ENCODE data around the gene ABTB1.

ABTB1 gene

DNA sequence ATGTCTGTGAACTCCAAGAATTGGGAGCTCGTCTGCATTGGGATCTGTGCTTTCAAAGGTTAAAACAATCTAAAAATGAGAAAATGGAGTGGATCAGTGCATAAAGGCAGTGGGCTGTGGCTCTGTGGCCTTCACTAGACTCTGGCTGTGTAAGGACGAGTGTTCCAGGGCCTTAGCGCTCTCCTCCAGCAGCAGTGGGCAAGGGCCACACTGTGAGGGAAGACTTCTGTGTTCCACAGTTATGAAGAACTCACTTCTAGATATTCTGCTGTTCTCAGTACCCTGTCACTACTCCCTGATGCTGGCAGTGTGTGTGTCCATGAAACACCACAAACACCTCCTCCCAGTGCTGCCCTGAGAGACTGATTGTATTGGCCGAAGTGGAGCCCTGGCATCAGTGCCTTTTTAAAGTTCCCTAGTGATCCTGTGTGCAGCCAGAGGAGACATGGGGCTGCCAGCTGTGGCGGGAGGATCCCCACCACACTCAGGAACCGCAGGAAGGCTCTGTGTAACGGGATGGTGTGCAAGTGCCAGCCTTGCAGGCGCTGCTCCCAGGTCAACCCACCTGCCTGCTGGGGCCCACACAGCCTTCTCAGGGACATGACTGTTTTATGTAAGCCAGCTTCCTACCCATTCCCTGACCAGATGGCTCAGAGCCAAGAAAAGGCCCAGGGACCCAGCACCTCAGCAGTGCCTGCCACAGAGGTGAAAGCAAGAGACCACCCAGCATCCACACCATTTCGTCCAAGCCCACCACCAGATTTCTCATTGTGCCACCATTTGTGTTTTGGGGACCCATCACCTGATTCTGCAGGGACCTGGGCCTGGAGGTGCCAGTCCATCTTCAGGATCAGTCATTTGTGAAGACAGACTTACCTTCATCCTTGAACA, 40.4 kb downstream of the ABTB1 start:
- no peak for TF ChIP-seq EZH2 (IDR thresholded peaks at IDR 0.05)
- TF ChIP-seq FOXP2 (optimal IDR thresholded peaks at IDR 0.05; ENCODE audit: control extremely low read depth, extremely low read length, insufficient read depth) = no peak
- TF ChIP-seq POLR2AphosphoS5 (IDR thresholded peaks at IDR 0.05; ENCODE audit: borderline replicate concordance, low read depth, low read length) = no peak
- no peak overlapping the region for H3K4me3 ChIP-seq
- H3K36me3 ChIP-seq (ENCODE audit: insufficient read depth, low read length) = no peaks in the 10 kb centered on the region
- DNase-seq (ENCODE audit: low read depth, low spot score) = no peak
- H3K9ac ChIP-seq (ENCODE audit: insufficient read length) = no peak overlapping the region
- H3K9me3 ChIP-seq (ENCODE audit: low read depth, low read length) = no peaks in the 10 kb centered on the region
- H3K27ac ChIP-seq = no peak overlapping the region

DNA sequence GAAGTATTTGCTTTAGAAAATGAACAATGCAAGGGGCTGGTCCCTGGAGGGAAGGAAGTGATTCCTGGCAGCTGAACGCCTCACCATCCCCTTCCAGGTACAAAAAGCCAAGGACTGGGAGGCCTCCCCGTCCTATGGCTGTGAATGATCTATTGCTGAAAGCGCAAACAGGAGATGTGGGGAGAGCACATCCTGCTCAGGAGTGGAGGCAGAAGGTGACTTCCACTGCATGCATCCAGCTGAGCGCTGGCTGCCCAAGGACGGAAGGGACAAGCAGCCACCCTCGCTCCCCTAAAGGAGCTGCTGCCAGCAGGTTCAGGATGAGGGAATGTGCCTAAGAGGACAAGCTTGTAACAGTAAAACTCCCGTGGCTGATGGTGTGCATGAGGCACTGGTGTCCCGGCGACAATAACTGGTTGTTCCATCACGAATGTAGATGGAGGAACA, 41.4 kb downstream of the ABTB1 start:
- no peak for TF ChIP-seq POLR2AphosphoS5 (IDR thresholded peaks at IDR 0.05; ENCODE audit: borderline replicate concordance, low read depth, low read length)
- no peak for TF ChIP-seq EZH2 (IDR thresholded peaks at IDR 0.05)
- TF ChIP-seq FOXP2 (optimal IDR thresholded peaks at IDR 0.05; ENCODE audit: control extremely low read depth, extremely low read length, insufficient read depth) = no peak
- Histone ChIP-seq H3K4me3 (no peak overlapping the region), H3K9me3 (ENCODE audit: low read depth, low read length) (no peaks in the 10 kb centered on the region), H3K27ac (no peak overlapping the region), H3K36me3 (ENCODE audit: insufficient read depth, low read length) (no peaks in the 10 kb centered on the region), H3K9ac (ENCODE audit: insufficient read length) (no peak overlapping the region)
- DNase-seq (ENCODE audit: low read depth, low spot score) = no peak

DNA sequence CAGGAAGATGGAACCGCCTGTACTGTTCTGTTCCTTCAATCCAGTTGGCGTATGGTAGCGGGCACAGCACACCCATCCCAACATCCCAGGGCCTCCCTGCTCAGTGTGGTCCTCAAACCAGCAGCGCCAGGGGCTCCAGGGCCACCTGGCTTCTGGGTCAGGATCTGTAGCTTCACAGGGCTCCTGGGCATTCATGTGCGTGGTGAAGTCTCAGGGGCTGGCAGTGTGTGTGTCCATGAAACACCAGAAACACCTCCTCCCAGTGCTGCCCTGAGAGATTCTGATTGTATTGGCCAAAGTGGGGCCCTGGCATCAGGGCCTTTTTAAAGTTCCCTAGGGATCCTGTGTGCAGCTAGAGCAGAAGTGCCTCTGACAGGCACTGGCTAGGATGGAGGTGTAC, 42.1 kb downstream of the ABTB1 start:
- Histone ChIP-seq H3K4me3 (no peak overlapping the region), H3K27ac (no peak overlapping the region), H3K36me3 (ENCODE audit: insufficient read depth, low read length) (no peaks in the 10 kb centered on the region), H3K9me3 (ENCODE audit: low read depth, low read length) (no peaks in the 10 kb centered on the region), H3K9ac (ENCODE audit: insufficient read length) (no peak overlapping the region)
- DNase-seq (ENCODE audit: low read depth, low spot score) = no peak
- TF ChIP-seq POLR2AphosphoS5 (IDR thresholded peaks at IDR 0.05; ENCODE audit: borderline replicate concordance, low read depth, low read length) (no peak), FOXP2 (optimal IDR thresholded peaks at IDR 0.05; ENCODE audit: control extremely low read depth, extremely low read length, insufficient read depth) (no peak), EZH2 (IDR thresholded peaks at IDR 0.05) (no peak)

DNA sequence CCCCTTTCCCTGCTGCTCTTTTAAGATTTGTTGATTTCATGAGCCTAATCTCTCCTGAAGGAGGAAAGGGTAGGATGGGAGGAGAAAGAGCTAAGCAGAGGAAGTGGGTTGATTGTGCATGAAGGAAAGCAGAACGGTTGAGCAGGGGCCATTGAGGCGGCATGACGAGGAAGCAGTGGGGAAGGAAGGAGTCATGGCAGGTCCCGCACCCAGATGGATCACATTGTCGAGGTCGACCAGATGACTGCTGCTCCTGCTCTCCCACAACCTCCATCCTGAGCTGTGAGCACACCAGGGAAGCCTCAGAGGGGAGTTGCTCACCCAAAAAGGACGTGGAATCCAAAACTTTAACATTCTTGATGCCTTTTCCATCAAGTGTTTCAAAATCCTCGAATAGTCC, 42.8 kb downstream of the ABTB1 start:
- Histone ChIP-seq H3K9ac (ENCODE audit: insufficient read length) (no peak overlapping the region), H3K27ac (no peak overlapping the region), H3K4me3 (no peak overlapping the region), H3K9me3 (ENCODE audit: low read depth, low read length) (no peaks in the 10 kb centered on the region), H3K36me3 (ENCODE audit: insufficient read depth, low read length) (no peaks in the 10 kb centered on the region)
- TF ChIP-seq EZH2 (IDR thresholded peaks at IDR 0.05) (no peak), FOXP2 (optimal IDR thresholded peaks at IDR 0.05; ENCODE audit: control extremely low read depth, extremely low read length, insufficient read depth) (no peak), POLR2AphosphoS5 (IDR thresholded peaks at IDR 0.05; ENCODE audit: borderline replicate concordance, low read depth, low read length) (no peak)
- DNase-seq (ENCODE audit: low read depth, low spot score) = no peak

DNA sequence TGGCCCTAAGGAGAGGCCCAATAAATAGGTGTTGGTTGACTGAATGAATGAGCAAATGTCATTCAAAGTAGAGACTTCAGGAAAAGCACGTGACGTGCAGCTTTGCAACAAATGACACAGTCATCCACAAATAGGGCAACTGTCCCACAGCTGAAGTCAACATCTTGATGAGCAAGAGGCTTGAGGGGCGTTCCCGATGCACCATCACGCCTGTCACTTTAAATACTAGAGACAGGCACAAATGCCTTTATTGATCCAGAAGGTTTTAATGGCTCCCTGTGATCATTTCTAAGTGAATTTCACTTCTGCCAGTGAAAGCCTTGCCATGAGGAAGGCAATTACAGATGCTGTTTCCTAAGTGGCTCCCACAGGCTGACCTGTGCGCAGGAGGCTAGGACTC, 43.6 kb downstream of the ABTB1 start:
- Histone ChIP-seq H3K4me3 (no peak overlapping the region), H3K36me3 (ENCODE audit: insufficient read depth, low read length) (no peaks in the 10 kb centered on the region), H3K27ac (no peak overlapping the region), H3K9me3 (ENCODE audit: low read depth, low read length) (no peaks in the 10 kb centered on the region), H3K9ac (ENCODE audit: insufficient read length) (no peak overlapping the region)
- no peak for TF ChIP-seq EZH2 (IDR thresholded peaks at IDR 0.05)
- DNase-seq (ENCODE audit: low read depth, low spot score) = no peak

DNA sequence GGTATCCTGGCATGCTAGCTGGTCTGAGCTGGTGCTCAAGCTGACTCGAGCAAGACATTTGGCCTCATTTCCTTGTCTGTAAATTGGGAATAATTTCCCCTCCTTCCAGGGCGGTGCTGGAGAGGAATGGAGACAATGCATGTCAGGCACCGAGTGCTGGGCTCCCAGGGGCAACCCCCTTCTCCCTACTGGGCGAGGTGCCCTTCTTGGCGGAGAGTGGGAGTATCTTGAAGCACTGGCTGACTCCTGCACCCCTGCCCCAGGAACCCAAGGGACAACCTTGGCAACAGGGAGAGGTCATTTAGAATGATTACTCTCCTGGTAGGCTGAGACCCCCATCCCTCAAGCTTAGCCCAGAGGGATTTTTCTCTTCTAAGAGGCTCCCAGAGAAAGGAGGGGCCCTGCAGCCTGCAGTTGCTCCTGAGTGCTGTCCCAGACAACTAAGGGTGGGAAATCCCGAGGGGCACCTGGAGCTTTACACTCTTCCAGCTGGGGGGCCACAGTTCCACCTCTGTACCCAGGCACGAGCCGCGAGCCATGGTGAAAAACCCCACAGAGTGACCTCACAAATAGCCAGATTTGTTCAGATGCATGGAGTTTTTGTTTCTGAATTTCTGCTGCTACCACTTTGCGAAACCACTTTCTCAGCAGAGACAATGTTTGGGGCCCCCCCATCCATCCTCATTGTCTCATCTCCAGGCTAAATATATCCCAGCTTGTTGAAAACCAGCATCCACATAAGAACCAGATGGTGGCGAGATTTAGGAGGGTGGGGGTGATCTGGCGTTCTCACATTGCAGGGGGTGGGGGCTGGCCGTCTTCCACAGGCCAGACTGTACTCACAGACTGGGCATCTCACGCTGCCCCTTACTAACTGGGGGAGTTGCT, 44.8 kb downstream of the ABTB1 start:
- DNase-seq (ENCODE audit: low read depth, low spot score) = no peak
- Histone ChIP-seq H3K9me3 (ENCODE audit: low read depth, low read length) (no peaks in the 10 kb centered on the region), H3K4me3 (no peak overlapping the region), H3K36me3 (ENCODE audit: insufficient read depth, low read length) (no peaks in the 10 kb centered on the region), H3K9ac (ENCODE audit: insufficient read length) (no peak overlapping the region), H3K27ac (no peak overlapping the region)
- TF ChIP-seq POLR2AphosphoS5 (IDR thresholded peaks at IDR 0.05; ENCODE audit: borderline replicate concordance, low read depth, low read length) (no peak), EZH2 (IDR thresholded peaks at IDR 0.05) (no peak), FOXP2 (optimal IDR thresholded peaks at IDR 0.05; ENCODE audit: control extremely low read depth, extremely low read length, insufficient read depth) (no peak)

DNA sequence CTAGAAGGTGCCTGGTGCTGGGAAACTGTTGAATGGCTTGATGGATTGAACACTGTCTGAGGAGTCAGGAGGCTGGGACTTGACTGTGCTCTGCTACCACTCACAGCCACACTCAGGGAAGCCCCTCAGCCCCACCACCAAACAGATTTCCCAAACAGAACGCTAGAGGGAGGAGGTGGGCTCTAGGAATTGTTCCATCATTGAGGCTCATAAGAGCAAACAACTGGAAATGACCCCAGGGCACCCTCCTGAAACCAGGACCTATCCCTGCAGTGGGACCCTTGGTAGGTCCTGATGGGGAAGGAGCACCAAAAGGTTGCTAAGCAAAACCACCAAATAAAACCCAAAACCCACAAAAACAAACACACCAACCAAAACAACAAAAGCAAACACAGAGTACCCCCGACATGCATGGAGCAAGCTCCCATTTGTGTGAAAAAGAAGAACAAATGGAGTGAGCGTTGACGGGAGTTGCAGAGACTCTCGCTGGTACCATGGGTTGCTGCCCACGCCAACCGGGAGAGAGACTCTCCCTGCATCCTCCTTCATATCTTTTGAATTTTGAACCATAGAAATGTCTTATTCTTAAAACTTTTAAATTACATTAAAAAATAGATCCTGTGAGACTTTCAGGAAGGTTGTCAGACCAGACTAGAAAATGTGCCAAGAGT, 45.6 kb downstream of the ABTB1 start:
- H3K9ac ChIP-seq (ENCODE audit: insufficient read length) = no peak overlapping the region
- TF ChIP-seq FOXP2 (optimal IDR thresholded peaks at IDR 0.05; ENCODE audit: control extremely low read depth, extremely low read length, insufficient read depth) (no peak), POLR2AphosphoS5 (IDR thresholded peaks at IDR 0.05; ENCODE audit: borderline replicate concordance, low read depth, low read length) (no peak), EZH2 (IDR thresholded peaks at IDR 0.05) (no peak)
- no peaks in the 10 kb centered on the region for H3K9me3 ChIP-seq (ENCODE audit: low read depth, low read length)
- H3K4me3 ChIP-seq = no peak overlapping the region
- no peaks in the 10 kb centered on the region for H3K36me3 ChIP-seq (ENCODE audit: insufficient read depth, low read length)
- DNase-seq (ENCODE audit: low read depth, low spot score) = no peak
- H3K27ac ChIP-seq = no peak overlapping the region

DNA sequence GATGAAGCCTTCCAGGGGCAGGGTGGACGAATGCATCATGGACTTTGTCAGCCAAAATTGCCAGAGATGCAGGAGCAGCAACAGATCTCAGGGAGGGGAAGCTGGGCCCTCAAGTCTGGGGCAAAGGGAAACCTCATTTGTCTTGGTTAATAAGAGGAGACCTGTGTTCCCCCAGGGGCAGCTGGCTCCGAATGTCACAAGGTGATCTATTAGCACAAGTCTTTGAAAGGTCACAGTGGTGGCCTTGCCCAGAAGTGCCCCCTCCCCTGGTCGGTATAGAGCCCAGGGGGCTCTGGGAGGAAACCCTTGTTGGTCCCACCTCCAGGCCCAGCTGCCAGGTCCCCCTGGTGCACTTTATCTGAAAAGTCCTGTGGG, 46.2 kb downstream of the ABTB1 start:
- H3K36me3 ChIP-seq (ENCODE audit: insufficient read depth, low read length) = no peaks in the 10 kb centered on the region
- no peaks in the 10 kb centered on the region for H3K9me3 ChIP-seq (ENCODE audit: low read depth, low read length)
- no peak for TF ChIP-seq FOXP2 (optimal IDR thresholded peaks at IDR 0.05; ENCODE audit: control extremely low read depth, extremely low read length, insufficient read depth)
- TF ChIP-seq EZH2 (IDR thresholded peaks at IDR 0.05) = no peak
- TF ChIP-seq POLR2AphosphoS5 (IDR thresholded peaks at IDR 0.05; ENCODE audit: borderline replicate concordance, low read depth, low read length) = no peak
- H3K27ac ChIP-seq = no peak overlapping the region
- no peak overlapping the region for H3K9ac ChIP-seq (ENCODE audit: insufficient read length)
- H3K4me3 ChIP-seq = no peak overlapping the region
- DNase-seq (ENCODE audit: low read depth, low spot score) = no peak

Measured in SK-N-MC (cell line).